Sigmoid colon (tissue), 4 donors: ENCODE data around the gene WBP2.
"Not testable (repeated sequence)": the region's sequence is repeated elsewhere in the genome, so short reads cannot be mapped to it uniquely, and the experiment has no call there.

Experiments used
- EP300 ChIP-seq, 4 donors: sonication (generic); formaldehyde crosslinking; IDR thresholded peaks; one replicate each; pipeline ENCODE4 v1.6.1; 2017; ENCODE audit warnings: antibody characterized with exemption in 4 of 4
- POLR2A ChIP-seq, 2 donors: fragments of 450-650 bp; IDR thresholded peaks; one replicate each; pipeline ENCODE4 v1.6.1; 2016; ENCODE audit warnings: antibody characterized with exemption in 2 of 2, mild to moderate bottlenecking in 2 of 2, moderate library complexity in 2 of 2
- POLR2AphosphoS5 ChIP-seq, 4 donors: sonication (generic); formaldehyde crosslinking; IDR thresholded peaks; one replicate each; pipeline ENCODE4 v1.6.1; 2017; ENCODE audit warnings: antibody characterized with exemption in 4 of 4
- TF ChIP-seq, protein P1 (sequence below), 4 experiments: fragments of 450-650 bp in 3 of 4; fragments of 200-600 bp in 1 of 4; IDR thresholded peaks; one replicate each; pipeline ENCODE4 v1.5.1; 2016 to 2019; ENCODE audit warnings: antibody characterized with exemption in 4 of 4, mild to moderate bottlenecking in 3 of 4, moderate library complexity in 2 of 4

GRCh38 chr17:75859358-75859757 is 4.2 kb upstream of the WBP2 start:
- TF ChIP-seq, protein P1, sequence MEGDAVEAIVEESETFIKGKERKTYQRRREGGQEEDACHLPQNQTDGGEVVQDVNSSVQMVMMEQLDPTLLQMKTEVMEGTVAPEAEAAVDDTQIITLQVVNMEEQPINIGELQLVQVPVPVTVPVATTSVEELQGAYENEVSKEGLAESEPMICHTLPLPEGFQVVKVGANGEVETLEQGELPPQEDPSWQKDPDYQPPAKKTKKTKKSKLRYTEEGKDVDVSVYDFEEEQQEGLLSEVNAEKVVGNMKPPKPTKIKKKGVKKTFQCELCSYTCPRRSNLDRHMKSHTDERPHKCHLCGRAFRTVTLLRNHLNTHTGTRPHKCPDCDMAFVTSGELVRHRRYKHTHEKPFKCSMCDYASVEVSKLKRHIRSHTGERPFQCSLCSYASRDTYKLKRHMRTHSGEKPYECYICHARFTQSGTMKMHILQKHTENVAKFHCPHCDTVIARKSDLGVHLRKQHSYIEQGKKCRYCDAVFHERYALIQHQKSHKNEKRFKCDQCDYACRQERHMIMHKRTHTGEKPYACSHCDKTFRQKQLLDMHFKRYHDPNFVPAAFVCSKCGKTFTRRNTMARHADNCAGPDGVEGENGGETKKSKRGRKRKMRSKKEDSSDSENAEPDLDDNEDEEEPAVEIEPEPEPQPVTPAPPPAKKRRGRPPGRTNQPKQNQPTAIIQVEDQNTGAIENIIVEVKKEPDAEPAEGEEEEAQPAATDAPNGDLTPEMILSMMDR (IDR thresholded peaks at IDR 0.05): not testable (repeated sequence)
- TF ChIP-seq POLR2A, POLR2AphosphoS5, EP300 (IDR thresholded peaks at IDR 0.05): not testable (repeated sequence)
